Upper lobe of left lung (tissue), 4 donors: ENCODE measurements around the gene SPN.

ENCODE experiments used
- POLR2A ChIP-seq, 4 donors: fragments of 450-650 bp; IDR thresholded peaks; one replicate each; pipeline ENCODE4 v1.5.1; 2016 to 2017; ENCODE audit warnings: antibody characterized with exemption in 4 of 4, mild to moderate bottlenecking in 2 of 4
- TF ChIP-seq, protein P1 (sequence below), 6 experiments: fragments of 450-650 bp in 4 of 6; fragments of 200-600 bp in 2 of 6; sonication (generic) in 2 of 6; IDR thresholded peaks; one replicate each; pipeline ENCODE4 v1.5.1; 2016 to 2019; ENCODE audit warnings: antibody characterized with exemption in 6 of 6

DNA sequence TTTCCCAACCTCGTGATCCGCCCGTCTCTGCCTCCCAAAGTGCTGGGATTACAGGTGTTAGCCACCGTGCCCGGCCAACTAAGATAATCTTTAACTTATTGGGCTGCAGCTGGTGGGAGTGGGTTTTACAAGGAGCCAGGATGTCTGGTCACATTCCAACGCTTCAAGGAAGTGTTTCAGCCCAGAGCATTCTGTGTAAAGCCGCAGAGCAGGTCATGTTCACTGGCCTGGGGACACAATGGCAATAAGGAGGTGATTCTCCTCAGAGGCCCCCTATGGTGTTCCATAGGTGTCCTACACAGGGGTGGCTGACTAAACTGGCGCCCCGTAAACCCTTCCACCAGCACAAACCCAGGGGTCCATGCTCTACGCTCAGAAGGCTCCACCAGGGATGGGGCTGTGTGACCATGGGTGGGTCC lies 17.1 kb downstream of the SPN start:
- TF ChIP-seq, protein P1, sequence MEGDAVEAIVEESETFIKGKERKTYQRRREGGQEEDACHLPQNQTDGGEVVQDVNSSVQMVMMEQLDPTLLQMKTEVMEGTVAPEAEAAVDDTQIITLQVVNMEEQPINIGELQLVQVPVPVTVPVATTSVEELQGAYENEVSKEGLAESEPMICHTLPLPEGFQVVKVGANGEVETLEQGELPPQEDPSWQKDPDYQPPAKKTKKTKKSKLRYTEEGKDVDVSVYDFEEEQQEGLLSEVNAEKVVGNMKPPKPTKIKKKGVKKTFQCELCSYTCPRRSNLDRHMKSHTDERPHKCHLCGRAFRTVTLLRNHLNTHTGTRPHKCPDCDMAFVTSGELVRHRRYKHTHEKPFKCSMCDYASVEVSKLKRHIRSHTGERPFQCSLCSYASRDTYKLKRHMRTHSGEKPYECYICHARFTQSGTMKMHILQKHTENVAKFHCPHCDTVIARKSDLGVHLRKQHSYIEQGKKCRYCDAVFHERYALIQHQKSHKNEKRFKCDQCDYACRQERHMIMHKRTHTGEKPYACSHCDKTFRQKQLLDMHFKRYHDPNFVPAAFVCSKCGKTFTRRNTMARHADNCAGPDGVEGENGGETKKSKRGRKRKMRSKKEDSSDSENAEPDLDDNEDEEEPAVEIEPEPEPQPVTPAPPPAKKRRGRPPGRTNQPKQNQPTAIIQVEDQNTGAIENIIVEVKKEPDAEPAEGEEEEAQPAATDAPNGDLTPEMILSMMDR (IDR thresholded peaks at IDR 0.05): no peak
- TF ChIP-seq POLR2A (IDR thresholded peaks at IDR 0.05): no peak
